ENCODE measurements around the gene TAS1R3.

- no peak for TF ChIP-seq ISL1 (CRISPR knock-in tag; IDR thresholded peaks at IDR 0.05)
- no peak for TF ChIP-seq POU6F1 (CRISPR knock-in tag; IDR thresholded peaks at IDR 0.05; ENCODE audit: borderline replicate concordance, low read depth)
These were observed 18.4 kb upstream of the TAS1R3 start for GRCh38 chr1:1312450-1313314.
